C1 segment of cervical spinal cord (tissue), 14 donors: ENCODE results near the gene DMRT3.
A peak's percentile ranks its signal among the peaks of the same experiment; 100 is the strongest.

Experiments
- DNase-seq, 14 donors: peaks; one replicate each; lab custom pipeline; 2025; lab: John Stamatoyannopoulos, UW

Gene DMRT3

GRCh38 chr9:970151-970996 lies 6.1 kb upstream of the DMRT3 start:
- DNase-seq, result no peak

GRCh38 chr9:971901-972500 lies 4.5 kb upstream of the DMRT3 start:
- DNase-seq, result no peak

- DNase-seq, result no peak
These were observed 3.8 kb upstream of the DMRT3 start for GRCh38 chr9:972501-973294.

- no peak for DNase-seq
These were observed 3.1 kb upstream of the DMRT3 start for GRCh38 chr9:973295-973834.

- no peak for DNase-seq
These were observed 2.1 kb upstream of the DMRT3 start for GRCh38 chr9:974031-974995.

- no peak for DNase-seq
These were observed 1.3 kb upstream of the DMRT3 start for GRCh38 chr9:974996-975739.

GRCh38 chr9:975740-976257 lies 656 bp upstream of the DMRT3 start:
- no peak for DNase-seq

GRCh38 chr9:976943-977837 lies 735 bp downstream of the DMRT3 start:
- no peak for DNase-seq

GRCh38 chr9:977838-978830 lies 1.7 kb downstream of the DMRT3 start:
- DNase-seq, result no peak

GRCh38 chr9:979983-980382 lies 3.5 kb downstream of the DMRT3 start:
- DNase-seq, result no peak

GRCh38 chr9:980640-981039 lies 4.2 kb downstream of the DMRT3 start:
- no peak for DNase-seq

- DNase-seq, result no peak
These were observed 5.0 kb downstream of the DMRT3 start for GRCh38 chr9:981491-981898.

GRCh38 chr9:982394-983230 lies 6.2 kb downstream of the DMRT3 start:
- no peak for DNase-seq

GRCh38 chr9:994005-994404 lies 17.6 kb downstream of the DMRT3 start:
- DNase-seq, result peak in 1 of 14 donors; percentile 2

GRCh38 chr9:995192-995591 lies 18.7 kb downstream of the DMRT3 start:
- no peak for DNase-seq

- DNase-seq, result no peak
These were observed 19.3 kb downstream of the DMRT3 start for GRCh38 chr9:995781-996180.
